ENCODE measurements around the gene CD247. TPM values are rescaled to one million over a fixed set of nuclear protein-coding genes. Genes with fewer than 3 reads are reported as not detected.

The CD247 gene
- total RNA-seq, 4 donors from 2014 or later, result 0.26 to 2.0 (median 0.52) TPM; not detected in 1

DNA sequence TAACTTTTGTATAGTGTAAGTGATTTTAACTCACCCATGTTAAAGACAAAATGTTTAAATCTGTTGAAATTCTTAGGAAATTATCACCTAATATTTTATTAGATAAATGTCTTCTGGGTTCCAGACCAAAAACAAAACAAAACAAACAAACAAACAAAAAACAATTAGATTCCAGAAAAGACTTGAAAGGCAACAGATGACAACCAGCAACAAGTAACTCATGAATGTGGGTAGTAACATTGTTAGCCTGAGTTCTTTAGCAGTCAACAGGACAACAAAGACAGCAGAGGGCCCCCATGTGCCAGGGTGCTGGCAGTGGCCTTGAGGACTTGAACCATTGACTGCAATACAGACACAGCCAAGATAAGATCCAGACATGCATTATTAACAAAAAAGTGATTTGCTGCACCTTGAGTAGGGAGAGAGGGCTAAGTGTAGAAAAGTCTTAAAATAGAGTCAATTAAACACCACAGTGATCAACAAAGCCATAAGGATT lies 2.4 kb upstream of the CD247 start:
- no peak for DNase-seq (ENCODE audit: extremely low spot score)
- Histone ChIP-seq H3K9me3 (no peaks in the 10 kb centered on the region), H3K27me3 (peaks cover 0 to 4% (median 0%) of the 10 kb centered on the region in 4 donors), H3K27ac (replicated peaks in 1 of 4) (no peak overlapping the region), H3K36me3 (no peaks in the 10 kb centered on the region), H3K4me1 (no peaks in the 10 kb centered on the region), H3K4me3 (no peak overlapping the region)
- intact Hi-C loops (cut with DNase I), result no loop called here
- no peak for TF ChIP-seq POLR2AphosphoS5 (IDR thresholded peaks at IDR 0.05)
- TF ChIP-seq POLR2A (IDR thresholded peaks at IDR 0.05; ENCODE audit: low read depth), result no peak
- TF ChIP-seq EP300 (IDR thresholded peaks at IDR 0.05), result no peak
- TF ChIP-seq, protein P1, sequence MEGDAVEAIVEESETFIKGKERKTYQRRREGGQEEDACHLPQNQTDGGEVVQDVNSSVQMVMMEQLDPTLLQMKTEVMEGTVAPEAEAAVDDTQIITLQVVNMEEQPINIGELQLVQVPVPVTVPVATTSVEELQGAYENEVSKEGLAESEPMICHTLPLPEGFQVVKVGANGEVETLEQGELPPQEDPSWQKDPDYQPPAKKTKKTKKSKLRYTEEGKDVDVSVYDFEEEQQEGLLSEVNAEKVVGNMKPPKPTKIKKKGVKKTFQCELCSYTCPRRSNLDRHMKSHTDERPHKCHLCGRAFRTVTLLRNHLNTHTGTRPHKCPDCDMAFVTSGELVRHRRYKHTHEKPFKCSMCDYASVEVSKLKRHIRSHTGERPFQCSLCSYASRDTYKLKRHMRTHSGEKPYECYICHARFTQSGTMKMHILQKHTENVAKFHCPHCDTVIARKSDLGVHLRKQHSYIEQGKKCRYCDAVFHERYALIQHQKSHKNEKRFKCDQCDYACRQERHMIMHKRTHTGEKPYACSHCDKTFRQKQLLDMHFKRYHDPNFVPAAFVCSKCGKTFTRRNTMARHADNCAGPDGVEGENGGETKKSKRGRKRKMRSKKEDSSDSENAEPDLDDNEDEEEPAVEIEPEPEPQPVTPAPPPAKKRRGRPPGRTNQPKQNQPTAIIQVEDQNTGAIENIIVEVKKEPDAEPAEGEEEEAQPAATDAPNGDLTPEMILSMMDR (IDR thresholded peaks at IDR 0.05), result no peak

DNA sequence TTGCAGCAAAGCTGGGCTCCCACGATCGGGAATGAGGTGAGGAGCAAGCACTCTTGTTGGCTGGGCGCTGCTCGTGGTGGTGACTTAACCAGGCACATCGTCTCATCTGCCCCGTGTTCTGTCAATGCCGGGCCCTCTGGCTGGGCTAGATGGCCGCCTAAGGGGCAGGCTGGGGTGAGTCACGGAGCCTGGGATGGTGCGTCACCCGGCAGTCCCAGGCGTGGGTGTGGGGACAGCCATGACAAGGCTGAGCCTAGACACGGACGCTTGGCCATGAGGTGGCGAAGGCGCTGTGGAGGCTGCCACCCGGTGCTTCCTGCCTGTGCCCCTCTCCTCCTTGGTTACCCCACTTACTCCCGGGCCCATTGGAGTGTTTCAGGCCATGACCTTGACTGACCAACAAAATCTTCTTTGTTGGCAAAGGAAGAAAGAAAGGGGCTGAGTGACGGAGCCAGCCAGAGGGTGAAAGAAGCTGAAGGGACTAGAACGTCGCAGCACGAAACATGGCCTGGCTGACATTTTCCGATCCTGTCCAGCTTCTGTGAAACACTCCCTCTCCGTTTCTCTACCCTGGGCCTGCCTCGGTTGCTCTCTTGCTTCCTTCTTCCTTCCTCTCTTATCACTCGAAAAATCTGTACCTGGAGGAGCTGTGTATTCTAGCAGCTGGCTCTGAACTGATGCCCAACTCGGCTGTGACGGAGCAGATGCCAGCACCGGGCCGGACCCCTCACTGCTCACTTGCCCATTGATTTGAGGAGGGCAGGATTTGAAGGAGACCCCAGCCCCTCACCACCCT lies 596 bp downstream of the CD247 start:
- WGBS, result 94% methylated on average over 30 of the region's 30 CpGs
- DNase-seq (ENCODE audit: extremely low spot score), result no peak
- Histone ChIP-seq H3K27ac (replicated peaks in 1 of 4) (no peak overlapping the region), H3K27me3 (peaks cover 0 to 8% (median 0%) of the 10 kb centered on the region in 4 donors), H3K4me1 (no peaks in the 10 kb centered on the region), H3K4me3 (peak overlapping the region in 1 of 4 donors; percentile 4), H3K9me3 (no peaks in the 10 kb centered on the region), H3K36me3 (no peaks in the 10 kb centered on the region)
- intact Hi-C loops (cut with DNase I), result no loop called here
- TF ChIP-seq EP300 (IDR thresholded peaks at IDR 0.05) (no peak), POLR2AphosphoS5 (IDR thresholded peaks at IDR 0.05) (no peak), POLR2A (IDR thresholded peaks at IDR 0.05; ENCODE audit: low read depth) (no peak)
- TF ChIP-seq, protein P1 (IDR thresholded peaks at IDR 0.05), result no peak

DNA sequence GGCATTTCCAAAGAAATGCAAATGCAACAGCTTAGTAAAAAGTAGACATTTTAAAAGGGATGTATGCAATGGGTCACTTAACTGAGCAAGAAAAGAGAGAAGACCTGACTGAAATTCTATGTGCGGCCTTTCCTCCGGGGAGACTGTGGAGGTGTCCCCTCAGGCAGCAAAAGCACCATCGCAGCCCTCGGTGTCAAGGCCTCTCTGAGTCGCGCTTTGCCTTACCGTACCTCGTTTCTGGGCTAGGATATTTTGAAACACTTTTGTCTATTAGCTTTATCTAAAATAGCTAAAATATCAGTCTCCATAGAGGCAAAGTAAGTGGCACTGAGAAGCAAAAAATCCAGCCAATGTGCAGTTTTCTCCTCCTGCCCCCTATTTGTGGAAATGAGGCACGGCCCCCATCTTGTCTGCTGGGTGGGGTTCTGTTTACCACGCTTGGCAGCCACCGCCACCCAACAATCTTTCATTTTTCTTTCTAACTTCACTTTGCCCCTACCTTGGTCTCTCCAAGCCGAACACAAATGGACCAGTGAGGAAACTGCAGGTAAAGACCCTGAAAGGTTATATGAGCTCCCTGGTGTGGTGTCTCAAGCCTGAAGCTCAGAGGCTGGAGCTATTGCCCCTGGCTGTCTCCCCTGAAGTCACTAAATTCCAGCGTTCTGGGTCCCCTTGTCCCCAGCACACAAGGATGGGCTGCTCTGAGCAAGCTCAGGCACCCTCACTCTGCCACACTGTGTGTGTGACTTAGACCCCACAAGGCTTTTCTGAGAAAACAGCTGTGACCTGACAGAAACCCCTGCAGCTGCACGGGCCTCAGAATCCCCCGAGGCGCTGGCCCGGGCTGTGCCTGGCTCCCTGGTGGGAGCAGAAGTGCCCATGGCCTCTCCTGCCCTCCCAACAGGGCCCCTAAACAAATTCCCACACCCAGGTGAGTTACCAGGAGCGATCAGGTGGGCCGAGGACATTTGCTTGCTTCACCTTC lies 1.6 kb downstream of the CD247 start:
- H3K36me3 ChIP-seq, result no peaks in the 10 kb centered on the region
- no peak overlapping the region for H3K4me3 ChIP-seq
- no peaks in the 10 kb centered on the region for H3K9me3 ChIP-seq
- no peak overlapping the region for H3K27ac ChIP-seq (replicated peaks in 1 of 4)
- TF ChIP-seq EP300 (IDR thresholded peaks at IDR 0.05) (no peak), POLR2AphosphoS5 (IDR thresholded peaks at IDR 0.05) (no peak), POLR2A (IDR thresholded peaks at IDR 0.05; ENCODE audit: low read depth) (no peak)
- TF ChIP-seq, protein P1 (IDR thresholded peaks at IDR 0.05), result no peak
- H3K27me3 ChIP-seq, result peaks cover 0 to 8% (median 0%) of the 10 kb centered on the region in 4 donors
- DNase-seq (ENCODE audit: extremely low spot score), result no peak
- intact Hi-C loops (cut with DNase I), result no loop called here
- 85% methylated on average over 19 of the region's 19 CpGs for WGBS
- H3K4me1 ChIP-seq, result no peaks in the 10 kb centered on the region

GRCh38 chr1:167515893-167516321 lies 2.4 kb downstream of the CD247 start:
- H3K4me1 ChIP-seq, result no peaks in the 10 kb centered on the region
- peaks cover 0 to 8% (median 0%) of the 10 kb centered on the region in 4 donors for H3K27me3 ChIP-seq
- H3K4me3 ChIP-seq, result no peak overlapping the region
- H3K27ac ChIP-seq (replicated peaks in 1 of 4), result no peak overlapping the region
- TF ChIP-seq EP300 (IDR thresholded peaks at IDR 0.05) (no peak), POLR2A (IDR thresholded peaks at IDR 0.05; ENCODE audit: low read depth) (no peak), POLR2AphosphoS5 (IDR thresholded peaks at IDR 0.05) (no peak)
- TF ChIP-seq, protein P1 (IDR thresholded peaks at IDR 0.05), result no peak
- no peaks in the 10 kb centered on the region for H3K36me3 ChIP-seq
- 87% methylated on average over 3 of the region's 4 CpGs for WGBS
- no peaks in the 10 kb centered on the region for H3K9me3 ChIP-seq
- intact Hi-C loops (cut with DNase I), result no loop called here
- DNase-seq (ENCODE audit: extremely low spot score), result no peak
